ENCODE data around the gene RAB7A.
"Not testable (repeated sequence)": the region's sequence is repeated elsewhere in the genome, so short reads cannot be mapped to it uniquely, and the experiment has no call there.

RAB7A gene

GRCh38 chr3:128825117-128825725, 99.2 kb downstream of the RAB7A start:
- H3K27ac ChIP-seq (ENCODE audit: low read depth, low read length), result no peak overlapping the region
- no peak overlapping the region for H3K4me3 ChIP-seq (ENCODE audit: low read depth in 1 of 5, low read length in 5 of 5)
- no peaks in the 10 kb centered on the region for H3K9me3 ChIP-seq (ENCODE audit: control insufficient read depth in 5 of 5, low read length in 5 of 5)
- peaks cover 2 to 21% (median 19%) of the 10 kb centered on the region in 5 donors for H3K4me1 ChIP-seq (ENCODE audit: control insufficient read depth in 5 of 5, insufficient read depth in 5 of 5, low read length in 5 of 5)
- H3K36me3 ChIP-seq (ENCODE audit: control insufficient read depth in 5 of 5, insufficient read depth in 5 of 5, low read length in 5 of 5), result peaks cover 0 to 4% (median 0%) of the 10 kb centered on the region in 5 donors
- no peak overlapping the region for H3K9ac ChIP-seq (ENCODE audit: low read length in 5 of 5)
- H3K27me3 ChIP-seq (ENCODE audit: control insufficient read depth in 5 of 5, insufficient read depth in 4 of 5, low read length in 5 of 5), result no peaks in the 10 kb centered on the region

DNA sequence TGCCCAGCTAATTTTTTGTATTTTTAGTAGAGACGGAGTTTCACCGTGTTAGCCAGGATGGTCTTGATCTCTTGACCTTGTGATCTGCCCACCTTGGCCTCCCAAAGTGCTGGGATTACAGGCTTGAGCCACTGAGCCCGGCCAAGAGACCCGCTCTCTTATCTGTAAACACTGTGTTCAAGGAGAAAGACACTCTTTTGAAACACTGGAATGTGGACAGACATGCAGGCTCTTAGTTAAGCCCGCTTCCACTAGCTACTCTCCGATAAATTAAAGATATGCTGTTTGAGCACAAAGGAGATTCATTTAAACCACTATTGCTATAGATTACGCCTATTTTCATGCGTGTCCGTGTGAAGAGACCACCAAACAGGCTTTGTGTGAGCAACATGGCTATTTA, 103.1 kb downstream of the RAB7A start:
- H3K36me3 ChIP-seq (ENCODE audit: control insufficient read depth in 5 of 5, insufficient read depth in 5 of 5, low read length in 5 of 5); H3K27me3 ChIP-seq (ENCODE audit: control insufficient read depth in 5 of 5, insufficient read depth in 4 of 5, low read length in 5 of 5); H3K4me1 ChIP-seq (ENCODE audit: control insufficient read depth in 5 of 5, insufficient read depth in 5 of 5, low read length in 5 of 5); H3K4me3 ChIP-seq (ENCODE audit: low read depth in 1 of 5, low read length in 5 of 5); H3K9ac ChIP-seq (ENCODE audit: low read length in 5 of 5); H3K9me3 ChIP-seq (ENCODE audit: control insufficient read depth in 5 of 5, low read length in 5 of 5); H3K27ac ChIP-seq (ENCODE audit: low read depth, low read length): not testable (repeated sequence)

DNA sequence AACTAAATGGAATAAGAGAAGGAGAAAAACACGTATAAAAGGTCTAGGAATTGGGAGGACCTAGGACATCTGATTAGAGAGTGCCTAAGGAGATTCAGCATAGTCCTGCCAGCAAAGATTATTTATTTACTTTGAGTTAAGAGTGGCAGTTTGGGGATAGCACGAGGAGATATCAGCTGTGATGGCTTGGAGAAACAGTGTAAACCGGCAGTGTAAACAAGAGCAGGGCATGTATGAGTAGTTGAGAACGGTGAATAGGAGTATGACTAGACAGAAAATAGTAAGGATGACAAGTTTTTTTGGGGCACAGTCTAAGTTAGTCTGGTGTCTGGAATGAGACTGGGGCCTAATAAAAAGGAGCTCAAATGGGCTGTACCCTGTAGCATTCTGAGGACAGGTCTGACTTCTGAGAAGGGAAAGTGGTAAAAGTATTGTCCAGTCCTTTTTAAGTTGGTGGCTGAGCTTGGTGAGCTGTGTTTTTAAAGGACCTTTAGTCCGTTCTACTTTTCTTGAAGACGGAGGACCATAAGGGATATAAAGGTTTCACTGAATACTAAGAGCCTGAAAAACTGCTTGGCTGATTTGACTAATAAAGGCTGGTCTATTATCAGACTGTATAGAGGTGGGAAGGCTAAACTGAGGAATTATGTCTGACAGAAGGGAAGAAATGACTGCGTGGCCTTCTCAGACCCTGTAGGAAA, 104.1 kb downstream of the RAB7A start:
- not testable (repeated sequence) for H3K27me3 ChIP-seq (ENCODE audit: control insufficient read depth in 5 of 5, insufficient read depth in 4 of 5, low read length in 5 of 5); H3K36me3 ChIP-seq (ENCODE audit: control insufficient read depth in 5 of 5, insufficient read depth in 5 of 5, low read length in 5 of 5); H3K4me1 ChIP-seq (ENCODE audit: control insufficient read depth in 5 of 5, insufficient read depth in 5 of 5, low read length in 5 of 5); H3K4me3 ChIP-seq (ENCODE audit: low read depth in 1 of 5, low read length in 5 of 5); H3K9me3 ChIP-seq (ENCODE audit: control insufficient read depth in 5 of 5, low read length in 5 of 5); H3K27ac ChIP-seq (ENCODE audit: low read depth, low read length); H3K9ac ChIP-seq (ENCODE audit: low read length in 5 of 5)

DNA sequence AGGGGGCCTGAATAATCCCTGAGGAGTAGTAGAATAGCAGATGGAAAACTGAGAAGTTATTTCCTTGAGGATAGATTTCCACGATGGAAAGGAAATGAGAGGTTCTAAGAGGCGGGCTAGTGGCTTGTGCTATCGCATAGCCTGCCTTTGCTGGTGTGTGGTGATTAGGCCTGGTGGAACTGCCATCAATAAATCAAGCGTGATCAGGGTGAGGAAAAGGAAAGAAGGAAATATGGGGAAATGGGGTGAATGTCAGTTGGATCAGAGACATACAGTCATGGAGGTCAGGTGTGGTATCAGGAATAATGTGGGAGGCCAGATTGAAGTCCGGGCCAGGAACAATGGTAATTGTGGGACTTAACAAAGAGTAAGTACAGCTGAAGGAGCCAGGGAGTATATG, 104.8 kb downstream of the RAB7A start:
- not testable (repeated sequence) for H3K27me3 ChIP-seq (ENCODE audit: control insufficient read depth in 5 of 5, insufficient read depth in 4 of 5, low read length in 5 of 5); H3K27ac ChIP-seq (ENCODE audit: low read depth, low read length); H3K36me3 ChIP-seq (ENCODE audit: control insufficient read depth in 5 of 5, insufficient read depth in 5 of 5, low read length in 5 of 5); H3K4me3 ChIP-seq (ENCODE audit: low read depth in 1 of 5, low read length in 5 of 5); H3K4me1 ChIP-seq (ENCODE audit: control insufficient read depth in 5 of 5, insufficient read depth in 5 of 5, low read length in 5 of 5); H3K9ac ChIP-seq (ENCODE audit: low read length in 5 of 5); H3K9me3 ChIP-seq (ENCODE audit: control insufficient read depth in 5 of 5, low read length in 5 of 5)

DNA sequence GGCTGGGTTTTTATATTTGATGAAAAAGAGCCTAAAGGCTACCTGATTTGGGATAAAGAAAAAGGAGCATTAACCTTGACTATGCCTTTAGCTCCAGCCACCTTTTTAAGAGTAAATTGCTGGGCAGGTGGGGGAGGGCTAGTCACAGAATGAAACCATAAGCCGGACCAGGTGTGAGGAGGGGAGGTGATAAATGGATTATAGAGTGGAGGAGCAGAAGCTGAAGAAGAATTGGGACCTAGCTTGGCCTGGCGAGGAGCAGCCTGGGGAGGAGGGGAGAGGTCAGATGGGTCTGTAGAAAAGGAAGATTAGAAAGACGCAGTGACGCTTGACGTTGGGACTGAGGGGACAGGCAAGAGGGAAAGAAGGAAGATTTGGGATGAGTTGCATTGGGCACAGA, 107.0 kb downstream of the RAB7A start:
- H3K4me3 ChIP-seq (ENCODE audit: low read depth in 1 of 5, low read length in 5 of 5), result not testable (repeated sequence)

GRCh38 chr3:128835096-128835495, 109.1 kb downstream of the RAB7A start:
- Histone ChIP-seq H3K9ac (ENCODE audit: low read length in 5 of 5) (no peak overlapping the region), H3K4me3 (ENCODE audit: low read depth in 1 of 5, low read length in 5 of 5) (no peak overlapping the region), H3K36me3 (ENCODE audit: control insufficient read depth in 5 of 5, insufficient read depth in 5 of 5, low read length in 5 of 5) (no peaks in the 10 kb centered on the region), H3K4me1 (ENCODE audit: control insufficient read depth in 5 of 5, insufficient read depth in 5 of 5, low read length in 5 of 5) (no peaks in the 10 kb centered on the region), H3K27ac (ENCODE audit: low read depth, low read length) (no peak overlapping the region), H3K27me3 (ENCODE audit: control insufficient read depth in 5 of 5, insufficient read depth in 4 of 5, low read length in 5 of 5) (no peaks in the 10 kb centered on the region), H3K9me3 (ENCODE audit: control insufficient read depth in 5 of 5, low read length in 5 of 5) (no peaks in the 10 kb centered on the region)

More for the DNA sequence above, 107.0 kb downstream of the RAB7A start:
- not testable (repeated sequence) for H3K36me3 ChIP-seq (ENCODE audit: control insufficient read depth in 5 of 5, insufficient read depth in 5 of 5, low read length in 5 of 5); H3K27ac ChIP-seq (ENCODE audit: low read depth, low read length); H3K27me3 ChIP-seq (ENCODE audit: control insufficient read depth in 5 of 5, insufficient read depth in 4 of 5, low read length in 5 of 5); H3K9me3 ChIP-seq (ENCODE audit: control insufficient read depth in 5 of 5, low read length in 5 of 5); H3K9ac ChIP-seq (ENCODE audit: low read length in 5 of 5); H3K4me1 ChIP-seq (ENCODE audit: control insufficient read depth in 5 of 5, insufficient read depth in 5 of 5, low read length in 5 of 5)

- no peaks in the 10 kb centered on the region for H3K27me3 ChIP-seq (ENCODE audit: control insufficient read depth in 5 of 5, insufficient read depth in 4 of 5, low read length in 5 of 5)
- no peak overlapping the region for H3K9ac ChIP-seq (ENCODE audit: low read length in 5 of 5)
- H3K36me3 ChIP-seq (ENCODE audit: control insufficient read depth in 5 of 5, insufficient read depth in 5 of 5, low read length in 5 of 5), result no peaks in the 10 kb centered on the region
- no peak overlapping the region for H3K4me3 ChIP-seq (ENCODE audit: low read depth in 1 of 5, low read length in 5 of 5)
- H3K9me3 ChIP-seq (ENCODE audit: control insufficient read depth in 5 of 5, low read length in 5 of 5), result no peaks in the 10 kb centered on the region
- H3K4me1 ChIP-seq (ENCODE audit: control insufficient read depth in 5 of 5, insufficient read depth in 5 of 5, low read length in 5 of 5), result peaks cover 0 to 13% (median 12%) of the 10 kb centered on the region in 5 donors
- no peak overlapping the region for H3K27ac ChIP-seq (ENCODE audit: low read depth, low read length)
These were observed 116.2 kb downstream of the RAB7A start for GRCh38 chr3:128841926-128842920.

DNA sequence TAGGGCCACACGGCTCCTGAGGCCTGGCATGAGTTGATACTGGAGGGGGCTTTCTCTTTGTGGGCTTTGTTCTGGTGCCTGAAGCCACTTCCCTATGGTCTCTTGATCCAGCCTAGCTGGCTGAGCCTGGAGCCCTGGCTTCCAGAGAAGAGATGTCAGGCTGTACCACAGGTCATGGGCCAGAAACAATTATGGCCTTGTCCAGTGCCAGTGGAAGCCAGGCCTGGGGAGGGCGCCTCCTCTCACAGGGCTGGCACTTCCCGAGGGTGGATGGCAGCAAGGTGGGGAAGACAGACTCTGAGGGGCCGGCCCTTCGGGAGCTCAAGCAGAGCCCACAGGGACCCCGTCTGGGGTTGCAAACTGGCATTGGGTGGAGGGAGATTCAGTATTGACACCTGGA, 118.5 kb downstream of the RAB7A start:
- no peak overlapping the region for H3K4me3 ChIP-seq (ENCODE audit: low read depth in 1 of 5, low read length in 5 of 5)
- no peaks in the 10 kb centered on the region for H3K27me3 ChIP-seq (ENCODE audit: control insufficient read depth in 5 of 5, insufficient read depth in 4 of 5, low read length in 5 of 5)
- H3K9me3 ChIP-seq (ENCODE audit: control insufficient read depth in 5 of 5, low read length in 5 of 5), result no peaks in the 10 kb centered on the region
- no peak overlapping the region for H3K27ac ChIP-seq (ENCODE audit: low read depth, low read length)
- no peak overlapping the region for H3K9ac ChIP-seq (ENCODE audit: low read length in 5 of 5)
- H3K4me1 ChIP-seq (ENCODE audit: control insufficient read depth in 5 of 5, insufficient read depth in 5 of 5, low read length in 5 of 5), result peaks cover 0 to 13% (median 12%) of the 10 kb centered on the region in 5 donors
- H3K36me3 ChIP-seq (ENCODE audit: control insufficient read depth in 5 of 5, insufficient read depth in 5 of 5, low read length in 5 of 5), result no peaks in the 10 kb centered on the region

DNA sequence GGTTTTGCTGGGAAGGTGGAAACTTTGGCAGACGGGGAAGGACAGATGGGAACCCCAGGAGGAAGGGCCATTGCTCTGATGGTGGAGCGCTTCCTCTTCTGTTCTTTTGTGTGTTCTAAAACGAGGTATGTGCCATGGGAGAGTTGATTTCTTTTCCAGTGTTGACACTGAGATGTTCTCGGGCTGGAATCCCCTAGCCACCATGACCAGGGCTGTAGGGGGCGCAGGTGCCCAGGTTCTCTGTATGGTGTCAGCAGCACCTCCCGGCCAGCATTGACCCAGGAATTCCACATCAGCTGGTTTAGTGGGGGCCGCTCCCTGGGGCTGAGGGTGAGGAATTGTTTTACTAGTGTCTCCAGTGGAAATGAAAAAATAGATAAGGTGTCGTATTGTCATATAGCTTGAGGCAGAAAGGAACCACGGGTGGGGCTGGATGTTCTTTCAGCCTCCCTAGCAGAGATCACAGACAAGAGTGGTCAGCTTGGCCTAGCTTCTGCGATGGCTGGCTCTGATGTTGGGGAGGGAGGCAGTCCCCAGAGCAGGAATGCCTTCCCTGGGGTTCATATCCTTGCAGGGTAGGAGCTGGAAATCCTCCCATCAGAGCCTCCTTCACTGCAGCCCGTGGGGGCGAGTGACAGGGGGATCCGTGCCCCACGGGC, 119.3 kb downstream of the RAB7A start:
- H3K4me3 ChIP-seq (ENCODE audit: low read depth in 1 of 5, low read length in 5 of 5), result peak overlapping the region; percentile 48 to 69 (median 63)
- peak overlapping the region in 3 of 5 donors; percentile 67 to 73 (median 69) for H3K9ac ChIP-seq (ENCODE audit: low read length in 5 of 5)
- no peak overlapping the region for H3K27ac ChIP-seq (ENCODE audit: low read depth, low read length)
- H3K36me3 ChIP-seq (ENCODE audit: control insufficient read depth in 5 of 5, insufficient read depth in 5 of 5, low read length in 5 of 5), result no peaks in the 10 kb centered on the region
- H3K4me1 ChIP-seq (ENCODE audit: control insufficient read depth in 5 of 5, insufficient read depth in 5 of 5, low read length in 5 of 5), result peaks cover 0 to 13% (median 12%) of the 10 kb centered on the region in 5 donors
- H3K9me3 ChIP-seq (ENCODE audit: control insufficient read depth in 5 of 5, low read length in 5 of 5), result no peaks in the 10 kb centered on the region
- no peaks in the 10 kb centered on the region for H3K27me3 ChIP-seq (ENCODE audit: control insufficient read depth in 5 of 5, insufficient read depth in 4 of 5, low read length in 5 of 5)
